HepG2 (cell line): ENCODE measurements around the gene KCNK17. TPM values are rescaled to one million over a fixed set of nuclear protein-coding genes. Genes with fewer than 3 reads are reported as not detected.

Experiments used
- BORCS8-MEF2B ChIP-seq: sonication (generic); formaldehyde crosslinking; IDR thresholded peaks from 2 replicates; pipeline ENCODE4 v1.8.0; 2022; ENCODE audit warnings: mild to moderate bottlenecking, missing genetic modification reagents
- BRCA1 ChIP-seq: sonication (generic); formaldehyde crosslinking; IDR thresholded peaks from 2 replicates; pipeline ENCODE4 v1.4.0; 2020; ENCODE audit warnings: missing genetic modification reagents
- FOXO4 ChIP-seq: sonication (generic); formaldehyde crosslinking; conservative IDR thresholded peaks from 2 replicates; pipeline ENCODE4 v1.8.1; 2023; ENCODE audit warnings: missing genetic modification reagents
- HMGXB4 ChIP-seq, 2 experiments: sonication (generic) in 1 of 2; formaldehyde crosslinking in 1 of 2; IDR thresholded peaks; 2 replicates each; pipeline versions ENCODE4 v1.4.0 to v1.6.1; 2018 to 2020; ENCODE audit warnings: missing genetic modification reagents in 2 of 2, borderline replicate concordance in 1 of 2, low read depth in 1 of 2, mild to moderate bottlenecking in 1 of 2, missing biosample characterization in 1 of 2
- KDM2A ChIP-seq: sonication (generic); formaldehyde crosslinking; IDR thresholded peaks from 2 replicates; pipeline ENCODE4 v1.4.0; 2020; ENCODE audit warnings: low read depth, missing genetic modification reagents, borderline replicate concordance
- KLF15 ChIP-seq: sonication (generic); formaldehyde crosslinking; IDR thresholded peaks from 2 replicates; pipeline ENCODE4 v1.8.1; 2023; ENCODE audit warnings: borderline replicate concordance, mild to moderate bottlenecking, inconsistent platforms, missing genetic modification reagents, mixed read lengths
- MAZ ChIP-seq, 2 experiments: sonication (generic) in 1 of 2; formaldehyde crosslinking in 1 of 2; IDR thresholded peaks; 2 replicates each; pipeline versions ENCODE4 v1.5.0 to v1.6.1; 2012 to 2020; ENCODE audit warnings: low read depth in 2 of 2, mild to moderate bottlenecking in 2 of 2, borderline replicate concordance in 1 of 2, improper control_type of control experiment in 1 of 2, low read length in 1 of 2, missing genetic modification reagents in 1 of 2, moderate library complexity in 1 of 2
- SKIL ChIP-seq: sonication (generic); formaldehyde crosslinking; IDR thresholded peaks from 2 replicates; pipeline ENCODE4 v1.8.0; 2022; ENCODE audit warnings: missing genetic modification reagents, mild to moderate bottlenecking, moderate library complexity, borderline replicate concordance
- SMYD3 ChIP-seq: sonication (generic); formaldehyde crosslinking; IDR thresholded peaks from 2 replicates; pipeline ENCODE4 v1.8.1; 2023; ENCODE audit warnings: mild to moderate bottlenecking, missing genetic modification reagents
- SP4 ChIP-seq: sonication (generic); formaldehyde crosslinking; IDR thresholded peaks from 2 replicates; pipeline ENCODE4 v1.8.1; 2023; ENCODE audit warnings: mild to moderate bottlenecking, missing genetic modification reagents
- TFAP4 ChIP-seq: sonication (generic); IDR thresholded peaks from 2 replicates; pipeline ENCODE4 v1.6.1; 2016; ENCODE audit warnings: low read depth, borderline replicate concordance
- XRCC5 ChIP-seq: fragments of 200-400 bp; formaldehyde crosslinking; optimal IDR thresholded peaks from 2 replicates; pipeline ENCODE3; 2017; ENCODE audit warnings: mild to moderate bottlenecking, low read length
- ZBTB33 ChIP-seq: sonication (generic); formaldehyde crosslinking; IDR thresholded peaks from 2 replicates; pipeline ENCODE4 v1.4.0; 2020; ENCODE audit warnings: missing genetic modification reagents
- ZBTB38 ChIP-seq: sonication (generic); formaldehyde crosslinking; IDR thresholded peaks from 2 replicates; pipeline ENCODE4 v1.5.1; 2020; ENCODE audit warnings: mild to moderate bottlenecking, missing genetic modification reagents
- ZNF224 ChIP-seq: sonication (generic); formaldehyde crosslinking; IDR thresholded peaks from 2 replicates; pipeline ENCODE4 v1.5.0; 2020; ENCODE audit warnings: mild to moderate bottlenecking, missing genetic modification reagents
- ZNF382 ChIP-seq: sonication (generic); formaldehyde crosslinking; IDR thresholded peaks from 2 replicates; pipeline ENCODE4 v1.5.0; 2020; ENCODE audit warnings: missing genetic modification reagents, mild to moderate bottlenecking, borderline replicate concordance
- ZNF597 ChIP-seq: sonication (generic); formaldehyde crosslinking; IDR thresholded peaks from 2 replicates; pipeline ENCODE4 v1.5.0; 2020; ENCODE audit warnings: missing genetic modification reagents
- polyA plus RNA-seq, 8 experiments: library from polyadenylated mRNA; depleted of rRNA in 3 of 8; stranded (reverse) in 7 of 8; unstranded in 1 of 8; fragments of >200 nt; fragmentation: Illumina TruSeq in 4 of 8; extraction: Trizol in 4 of 8; gene quantifications; 2 replicates each; pipeline versions ENCODE4 v1.2.1 to v1.2.3, GENCODE V29; 2011 to 2016; ENCODE audit warnings: low read depth in 4 of 8, missing spikeins in 1 of 8, mixed read lengths in 1 of 8; ENCODE audit not compliant: insufficient read depth in 1 of 8
- total RNA-seq, 5 experiments: library from RNA; depleted of rRNA; stranded (reverse); fragments of >200 nt; fragmentation: Illumina TruSeq; extraction: Trizol; gene quantifications; 2 replicates each; pipeline ENCODE4 v1.2.3, GENCODE V29; 2016; ENCODE audit warnings: low read depth in 1 of 5

Gene KCNK17
- total and polyA plus RNA-seq, 2 of the 13 experiments (the other 11 are each of a cell fraction or from before 2014, with no cell fraction given): not detected

GRCh38 chr6:39361657-39362486 lies 47.7 kb upstream of the KCNK17 start (continued):
- TF ChIP-seq HMGXB4 (CRISPR knock-in tag; IDR thresholded peaks at IDR 0.05; ENCODE audit: borderline replicate concordance in 1 of 2, low read depth in 1 of 2): no peak; a peak in 1 of 4 replicates
- TF ChIP-seq KLF15 (CRISPR knock-in tag): no peak
- TF ChIP-seq ZBTB38 (CRISPR knock-in tag): no peak
- TF ChIP-seq XRCC5: peak; percentile 78
- no peak for TF ChIP-seq ZNF597 (CRISPR knock-in tag)
- no peak for TF ChIP-seq MAZ (IDR thresholded peaks at IDR 0.05; ENCODE audit: borderline replicate concordance, low read depth, low read length)
- TF ChIP-seq MAZ (CRISPR knock-in tag; IDR thresholded peaks at IDR 0.05; ENCODE audit: low read depth): no peak
- TF ChIP-seq ZBTB33 (CRISPR knock-in tag): no peak
- no peak for TF ChIP-seq ZNF224 (CRISPR knock-in tag)
- TF ChIP-seq BORCS8-MEF2B (CRISPR knock-in tag): 0 out of 2 replicates have a peak, but pooled peaks have one; percentile 21
- peak; percentile 61; the same call in 1 of the 2 replicates for TF ChIP-seq TFAP4
- TF ChIP-seq SKIL (CRISPR knock-in tag): no peak
- no peak for TF ChIP-seq SMYD3 (CRISPR knock-in tag)
- TF ChIP-seq FOXO4 (CRISPR knock-in tag): no peak
- TF ChIP-seq ZNF382: no peak
- TF ChIP-seq SP4 (CRISPR knock-in tag): 0 out of 2 replicates have a peak, but pooled peaks have one; percentile 33
- no peak for TF ChIP-seq BRCA1 (CRISPR knock-in tag)
- peak; percentile 52; the same call in 1 of the 2 replicates for TF ChIP-seq KDM2A (CRISPR knock-in tag)
